Vagina (tissue), 2 donors: Measurements from ENCODE around the gene PCDHAC1.

Experiments used
- POLR2A ChIP-seq, 2 donors: fragments of 450-650 bp; IDR thresholded peaks; one replicate each; pipeline ENCODE4 v1.6.1; 2017; ENCODE audit warnings: antibody characterized with exemption in 2 of 2, mild to moderate bottlenecking in 2 of 2, moderate library complexity in 2 of 2
- POLR2AphosphoS5 ChIP-seq, 2 donors: sonication (generic); formaldehyde crosslinking; IDR thresholded peaks; one replicate each; pipeline ENCODE4 v1.9.0; 2017; ENCODE audit warnings: antibody characterized with exemption in 2 of 2, mild to moderate bottlenecking in 2 of 2, low read depth in 1 of 2; ENCODE audit not compliant: insufficient read depth in 1 of 2

DNA sequence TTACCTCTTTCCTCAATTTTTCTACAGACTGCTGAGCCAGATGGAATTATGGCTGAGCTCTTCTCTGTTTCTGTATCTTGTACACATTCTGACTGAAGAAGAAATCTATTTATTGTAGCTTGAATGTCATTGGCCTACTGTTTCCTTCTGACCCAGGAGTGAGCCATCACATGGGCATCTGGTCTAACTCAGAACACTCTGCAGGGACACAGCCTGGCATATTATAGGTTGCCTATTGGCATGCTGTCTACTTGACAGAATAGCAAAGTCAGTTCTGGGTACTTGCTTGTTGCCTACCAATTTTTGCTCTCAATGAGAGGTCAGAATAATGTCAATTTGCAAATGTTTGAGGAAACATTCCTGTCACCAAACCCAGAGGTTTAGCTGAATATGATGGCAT lies 47.5 kb downstream of the PCDHAC1 start:
- TF ChIP-seq POLR2AphosphoS5 (IDR thresholded peaks at IDR 0.05; ENCODE audit: insufficient read depth in 1 of 2, low read depth in 1 of 2) (no peak), POLR2A (IDR thresholded peaks at IDR 0.05) (no peak)
